CD4-positive, CD25-positive, alpha-beta regulatory T cell (primary cell): ENCODE measurements around the gene TYK2. TPM values are rescaled to one million over a fixed set of nuclear protein-coding genes. Genes with fewer than 3 reads are reported as not detected.

Experiments used
- ATAC-seq, 2 donors: fragments of 150-1000 bp; cut with Tn5 transposase; one replicate each; pipeline ENCODE4 v1.10.0; 2021; ENCODE audit warnings: low read depth in 2 of 2, moderate number of reproducible peaks in 2 of 2, moderate library complexity in 1 of 2
- DNase-seq, 3 donors: peaks; one replicate each; pipeline versions ENCODE4 v3.0.0 to v3.0.0-alpha.2; 2012 to 2022; ENCODE audit warnings: mixed read lengths in 1 of 3
- H3K27ac ChIP-seq: one replicate; pipeline ENCODE4 v1.7.0; 2013; ENCODE audit warnings: mild to moderate bottlenecking, low read length; ENCODE audit not compliant: insufficient read depth, poor library complexity, severe bottlenecking
- H3K27me3 ChIP-seq: one replicate; pipeline ENCODE4 v1.7.0; 2013; ENCODE audit warnings: low read length; ENCODE audit not compliant: control insufficient read depth, insufficient read depth
- H3K36me3 ChIP-seq: one replicate; pipeline ENCODE4 v1.7.0; 2013; ENCODE audit warnings: mild to moderate bottlenecking, low read length, moderate library complexity; ENCODE audit not compliant: control insufficient read depth, insufficient read depth
- H3K4me1 ChIP-seq: 2 replicates; pipeline ENCODE4 v1.7.0; 2013; ENCODE audit warnings: mild to moderate bottlenecking, low read length; ENCODE audit not compliant: insufficient read depth, control insufficient read depth, poor library complexity, severe bottlenecking
- H3K4me3 ChIP-seq: one replicate; pipeline ENCODE4 v1.7.0; 2013; ENCODE audit warnings: low read depth, mild to moderate bottlenecking, low read length, moderate library complexity
- H3K9me3 ChIP-seq, 2 experiments: 1 replicate in 1 of 2; 2 replicates in 1 of 2; pipeline ENCODE4 v1.7.0; 2013; ENCODE audit warnings: low read length in 2 of 2, mild to moderate bottlenecking in 1 of 2, moderate library complexity in 1 of 2; ENCODE audit not compliant: control insufficient read depth in 2 of 2
- H3K27ac Mint-ChIP-seq, 3 donors: one replicate each; pipeline ENCODE4 v1.8.0; 2020 to 2022; ENCODE audit warnings: mild to moderate bottlenecking in 3 of 3, mixed read lengths in 3 of 3, moderate library complexity in 2 of 3
- H3K27me3 Mint-ChIP-seq: one replicate; pipeline ENCODE4 v1.8.0; 2022; ENCODE audit warnings: mild to moderate bottlenecking, mixed read lengths
- H3K36me3 Mint-ChIP-seq: one replicate; pipeline ENCODE4 v1.8.0; 2020; ENCODE audit warnings: mixed read lengths
- H3K4me1 Mint-ChIP-seq, 4 donors: one replicate each; pipeline ENCODE4 v1.8.0; 2020 to 2022; ENCODE audit warnings: mixed read lengths in 4 of 4, mild to moderate bottlenecking in 1 of 4
- H3K4me3 Mint-ChIP-seq, 4 donors: one replicate each; pipeline ENCODE4 v1.8.0; 2020 to 2022; ENCODE audit warnings: mild to moderate bottlenecking in 4 of 4, mixed read lengths in 4 of 4, moderate library complexity in 3 of 4
- H3K9me3 Mint-ChIP-seq, 7 donors: one replicate each; pipeline ENCODE4 v1.8.0; 2020 to 2022; ENCODE audit warnings: mixed read lengths in 7 of 7, mild to moderate bottlenecking in 3 of 7, moderate library complexity in 2 of 7
- polyA plus RNA-seq, 4 donors: library from polyadenylated mRNA; unstranded; fragments of 300-500 nt; fragmentation: Illumina TruSeq; gene quantifications; one replicate each; pipeline ENCODE4 v1.2.3, GENCODE V29; 2021
- total RNA-seq: library from RNA; stranded (reverse); gene quantifications from one replicate; pipeline ENCODE4 v1.2.3, GENCODE V29; 2022

Gene TYK2
- total and polyA plus RNA-seq, 5 donors from 2014 or later = 50.3 to 304 (median 54.8) TPM

- peaks cover 79% of the 10 kb centered on the region for H3K36me3 ChIP-seq
- Mint-ChIP-seq H3K27ac (no peak overlapping the region), H3K27me3 (no peaks in the 10 kb centered on the region), H3K9me3 (no peaks in the 10 kb centered on the region), H3K36me3 (peaks cover 33% of the 10 kb centered on the region), H3K4me1 (peaks cover 0 to 4% (median under 1%) of the 10 kb centered on the region in 4 donors), H3K4me3 (no peak overlapping the region)
- H3K4me1 ChIP-seq = no peaks in the 10 kb centered on the region
- no peaks in the 10 kb centered on the region for H3K9me3 ChIP-seq
- ATAC-seq (no peak), DNase-seq (no peak)
- H3K27me3 ChIP-seq = no peaks in the 10 kb centered on the region
- no peak overlapping the region for H3K27ac ChIP-seq
- no peak overlapping the region for H3K4me3 ChIP-seq
These were observed 14.9 kb downstream of the TYK2 start for GRCh38 chr19:10365518-10365917.

- peaks cover 76% of the 10 kb centered on the region for H3K36me3 ChIP-seq
- peaks cover 33% of the 10 kb centered on the region for H3K36me3 Mint-ChIP-seq
- ATAC-seq (no peak), DNase-seq (no peak)
- H3K4me3 ChIP-seq = no peak overlapping the region
- no peaks in the 10 kb centered on the region for H3K27me3 Mint-ChIP-seq
- no peaks in the 10 kb centered on the region for H3K4me1 ChIP-seq
- H3K27ac ChIP-seq = no peak overlapping the region
- H3K27me3 ChIP-seq = no peaks in the 10 kb centered on the region
- no peak overlapping the region for H3K27ac Mint-ChIP-seq
- no peaks in the 10 kb centered on the region for H3K9me3 ChIP-seq
- no peaks in the 10 kb centered on the region for H3K9me3 Mint-ChIP-seq
- no peak overlapping the region for H3K4me3 Mint-ChIP-seq
- H3K4me1 Mint-ChIP-seq = peaks cover 0 to 4% (median under 1%) of the 10 kb centered on the region in 4 donors
These were observed 15.7 kb downstream of the TYK2 start for GRCh38 chr19:10364644-10365043.

- Mint-ChIP-seq H3K4me1 (no peaks in the 10 kb centered on the region), H3K9me3 (no peaks in the 10 kb centered on the region), H3K4me3 (no peak overlapping the region), H3K36me3 (peaks cover 25% of the 10 kb centered on the region), H3K27ac (no peak overlapping the region), H3K27me3 (no peaks in the 10 kb centered on the region)
- Histone ChIP-seq H3K4me1 (no peaks in the 10 kb centered on the region), H3K27me3 (no peaks in the 10 kb centered on the region), H3K9me3 (no peaks in the 10 kb centered on the region), H3K4me3 (no peak overlapping the region), H3K27ac (no peak overlapping the region), H3K36me3 (peaks cover 74% of the 10 kb centered on the region)
- DNase-seq (no peak), ATAC-seq (no peak)
These were observed 16.5 kb downstream of the TYK2 start for GRCh38 chr19:10363789-10364281.

- Histone ChIP-seq H3K36me3 (peaks cover 71% of the 10 kb centered on the region), H3K9me3 (no peaks in the 10 kb centered on the region), H3K27me3 (no peaks in the 10 kb centered on the region), H3K4me3 (no peak overlapping the region), H3K27ac (no peak overlapping the region), H3K4me1 (no peaks in the 10 kb centered on the region)
- DNase-seq = no peak
- ATAC-seq = no peak
- Mint-ChIP-seq H3K36me3 (peaks cover 19% of the 10 kb centered on the region), H3K27ac (no peak overlapping the region), H3K4me3 (no peak overlapping the region), H3K4me1 (no peaks in the 10 kb centered on the region), H3K27me3 (no peaks in the 10 kb centered on the region), H3K9me3 (no peaks in the 10 kb centered on the region)
These were observed 18.1 kb downstream of the TYK2 start for GRCh38 chr19:10362259-10362658.

GRCh38 chr19:10361569-10362011 is 18.8 kb downstream of the TYK2 start:
- DNase-seq (no peak), ATAC-seq (no peak)
- no peaks in the 10 kb centered on the region for H3K9me3 ChIP-seq
- H3K4me1 ChIP-seq = no peaks in the 10 kb centered on the region
- H3K4me3 ChIP-seq = no peak overlapping the region
- H3K4me3 Mint-ChIP-seq = no peak overlapping the region
- H3K9me3 Mint-ChIP-seq = no peaks in the 10 kb centered on the region
- H3K4me1 Mint-ChIP-seq = no peaks in the 10 kb centered on the region
- no peaks in the 10 kb centered on the region for H3K27me3 Mint-ChIP-seq
- H3K36me3 ChIP-seq = peaks cover 70% of the 10 kb centered on the region
- H3K27me3 ChIP-seq = no peaks in the 10 kb centered on the region
- H3K27ac ChIP-seq = no peak overlapping the region
- H3K36me3 Mint-ChIP-seq = peaks cover 19% of the 10 kb centered on the region
- H3K27ac Mint-ChIP-seq = no peak overlapping the region

GRCh38 chr19:10356431-10356830 is 23.9 kb downstream of the TYK2 start:
- ATAC-seq = no peak
- no peak overlapping the region for H3K27ac ChIP-seq
- no peaks in the 10 kb centered on the region for H3K9me3 ChIP-seq
- no peaks in the 10 kb centered on the region for H3K4me1 ChIP-seq
- H3K36me3 Mint-ChIP-seq = peaks cover 15% of the 10 kb centered on the region
- no peak overlapping the region for H3K4me3 ChIP-seq
- no peaks in the 10 kb centered on the region for H3K27me3 ChIP-seq
- H3K27me3 Mint-ChIP-seq = no peaks in the 10 kb centered on the region
- H3K9me3 Mint-ChIP-seq = no peaks in the 10 kb centered on the region
- H3K4me1 Mint-ChIP-seq = no peaks in the 10 kb centered on the region
- no peak overlapping the region for H3K4me3 Mint-ChIP-seq
- H3K27ac Mint-ChIP-seq = no peak overlapping the region
- DNase-seq = no peak
- H3K36me3 ChIP-seq = peaks cover 62% of the 10 kb centered on the region

GRCh38 chr19:10353793-10354391 is 26.5 kb downstream of the TYK2 start:
- Histone ChIP-seq H3K36me3 (peaks cover 54% of the 10 kb centered on the region), H3K4me1 (no peaks in the 10 kb centered on the region), H3K27ac (no peak overlapping the region), H3K9me3 (no peaks in the 10 kb centered on the region), H3K27me3 (no peaks in the 10 kb centered on the region), H3K4me3 (no peak overlapping the region)
- H3K27me3 Mint-ChIP-seq = no peaks in the 10 kb centered on the region
- DNase-seq (peak in 2 of 3 donors; percentile 15 to 44), ATAC-seq (peak in 1 of 2 donors; percentile 37)
- no peak overlapping the region for H3K4me3 Mint-ChIP-seq
- no peak overlapping the region for H3K27ac Mint-ChIP-seq
- peaks cover 11% of the 10 kb centered on the region for H3K36me3 Mint-ChIP-seq
- no peaks in the 10 kb centered on the region for H3K4me1 Mint-ChIP-seq
- H3K9me3 Mint-ChIP-seq = no peaks in the 10 kb centered on the region
